Epidermal melanocyte (primary cell): Measurements from ENCODE around the gene CHMP6.
A peak's percentile ranks its signal among the peaks of the same experiment; 100 is the strongest.
"Not testable (repeated sequence)": the region's sequence is repeated elsewhere in the genome, so short reads cannot be mapped to it uniquely, and the experiment has no call there.

ENCODE experiments used
- DNase-seq: peaks from one replicate; pipeline ENCODE4 v3.0.0; 2011; ENCODE audit warnings: low spot score; ENCODE audit not compliant: insufficient read length

CHMP6 gene

DNA sequence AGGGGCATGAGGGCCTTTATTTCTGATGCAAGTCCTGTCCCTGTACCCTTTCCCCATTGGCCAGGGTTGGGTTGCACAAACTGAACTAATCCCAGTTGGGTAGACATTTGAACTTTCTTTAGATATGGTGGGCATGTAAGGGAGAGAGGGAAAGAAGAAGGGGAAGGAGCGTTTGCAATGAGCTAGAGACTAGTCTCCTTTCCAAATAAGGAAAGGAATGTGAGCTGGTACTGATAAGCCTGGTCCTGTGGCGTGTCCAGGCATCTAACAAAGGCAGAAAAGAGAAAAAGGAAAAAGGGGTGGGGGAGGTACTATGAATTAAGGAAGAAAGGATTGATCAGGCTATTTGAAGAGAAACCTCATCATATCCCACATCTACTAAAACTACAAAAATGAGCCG lies 20.3 kb downstream of the CHMP6 start:
- DNase-seq = peak; percentile 12

- DNase-seq = peak; percentile 10
Observed at GRCh38 chr17:81012574-81013447, 21.2 kb downstream of the CHMP6 start.

GRCh38 chr17:81013642-81014041 lies 22.0 kb downstream of the CHMP6 start:
- DNase-seq = no peak

- DNase-seq = no peak
Observed at GRCh38 chr17:81015136-81015535, 23.5 kb downstream of the CHMP6 start.

DNA sequence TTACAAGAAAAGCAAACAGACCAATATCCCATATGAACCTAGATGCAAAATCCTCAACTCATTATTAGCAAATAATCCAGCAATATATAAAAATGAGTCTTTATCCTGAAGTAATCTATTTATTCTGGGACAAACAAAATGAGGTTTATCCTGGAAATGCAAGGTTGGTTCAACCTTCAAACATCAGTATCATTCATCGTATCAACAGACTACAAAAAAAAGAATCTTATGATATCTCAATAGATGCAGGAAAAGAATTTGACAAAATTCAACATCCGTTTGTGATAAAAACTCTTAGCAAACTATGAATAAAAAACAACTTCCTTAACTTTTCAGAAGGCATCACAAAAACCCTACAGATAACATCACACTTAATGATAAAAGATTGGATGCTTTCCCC lies 24.9 kb downstream of the CHMP6 start:
- DNase-seq = no peak

DNA sequence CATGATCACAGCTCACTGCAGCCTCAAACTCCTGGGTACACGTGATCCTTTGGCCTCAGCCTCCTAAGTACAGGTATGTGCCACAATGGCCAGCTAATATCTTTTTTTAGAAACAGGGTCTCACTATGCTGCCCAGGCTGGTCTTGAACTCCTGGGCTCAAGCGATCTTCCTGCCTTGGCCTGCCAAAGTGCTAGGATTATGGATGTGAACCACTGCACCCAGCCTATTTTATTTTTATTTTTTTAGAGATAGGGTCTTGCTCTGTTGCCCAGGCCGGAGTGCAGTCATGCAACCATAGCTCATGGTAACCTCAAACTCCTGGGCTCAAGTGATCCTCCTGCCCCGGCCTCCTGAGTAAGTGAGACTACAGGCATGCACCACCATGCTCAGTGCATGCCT lies 25.7 kb downstream of the CHMP6 start:
- DNase-seq = not testable (repeated sequence)

GRCh38 chr17:81018044-81018802 lies 26.6 kb downstream of the CHMP6 start:
- peak; percentile 70 for DNase-seq

GRCh38 chr17:81019563-81020442 lies 28.2 kb downstream of the CHMP6 start:
- DNase-seq = peak; percentile 13

DNA sequence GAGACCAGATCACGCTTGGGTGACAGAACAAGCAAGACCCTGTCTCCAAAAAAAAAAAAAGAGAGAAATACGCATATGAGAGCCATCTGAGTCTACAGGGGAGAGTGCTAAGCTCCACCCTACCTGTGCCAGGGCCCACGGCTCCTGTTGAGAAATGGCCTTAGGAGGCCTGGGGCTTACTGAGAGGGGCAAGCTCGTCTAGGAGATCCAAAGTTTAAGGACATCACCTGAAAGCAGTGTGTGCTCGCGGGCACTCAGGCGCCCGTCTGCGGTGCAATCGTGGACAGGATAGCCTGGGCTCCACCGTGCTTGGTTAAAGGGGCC lies 28.8 kb downstream of the CHMP6 start:
- peak; percentile 6 for DNase-seq

DNA sequence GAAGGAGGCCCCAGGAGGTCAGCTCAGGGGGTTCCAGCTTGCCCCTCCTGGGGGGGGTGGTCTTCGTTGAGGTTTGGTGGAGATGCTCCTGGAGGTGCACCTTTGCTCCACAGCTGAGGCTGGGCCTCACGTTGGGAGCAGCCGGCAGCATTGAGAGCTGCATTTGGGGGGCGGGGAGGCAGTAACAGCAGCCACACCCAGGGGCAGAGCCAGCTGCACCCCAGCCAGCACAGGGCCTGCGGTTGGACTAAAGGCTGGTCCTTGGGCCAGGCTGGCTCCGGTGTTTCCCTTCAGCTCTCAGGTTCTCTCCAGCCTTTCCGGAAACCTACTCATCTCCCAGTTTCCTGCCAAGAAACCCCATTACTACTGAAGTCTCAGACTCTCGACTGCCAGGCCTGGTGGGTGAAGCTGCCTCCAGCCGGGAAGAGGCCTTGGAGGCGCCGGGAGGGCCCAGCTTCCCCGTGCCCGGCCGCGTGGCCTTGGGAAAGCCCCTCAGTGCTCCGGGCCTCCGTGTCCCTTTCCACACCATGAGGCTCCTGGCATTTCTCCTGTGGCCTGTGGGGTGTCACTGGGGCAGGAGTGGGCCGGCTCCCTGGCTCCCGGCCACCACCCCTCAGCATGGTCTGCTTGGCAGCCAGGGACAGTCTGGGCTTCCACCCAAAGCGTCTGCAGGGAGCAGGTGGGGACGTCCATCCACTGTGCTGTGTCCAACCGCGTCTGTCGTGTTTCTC lies 29.3 kb downstream of the CHMP6 start:
- DNase-seq = peak; percentile 16

- DNase-seq = no peak
Observed at GRCh38 chr17:81021531-81022343, 30.1 kb downstream of the CHMP6 start.

DNA sequence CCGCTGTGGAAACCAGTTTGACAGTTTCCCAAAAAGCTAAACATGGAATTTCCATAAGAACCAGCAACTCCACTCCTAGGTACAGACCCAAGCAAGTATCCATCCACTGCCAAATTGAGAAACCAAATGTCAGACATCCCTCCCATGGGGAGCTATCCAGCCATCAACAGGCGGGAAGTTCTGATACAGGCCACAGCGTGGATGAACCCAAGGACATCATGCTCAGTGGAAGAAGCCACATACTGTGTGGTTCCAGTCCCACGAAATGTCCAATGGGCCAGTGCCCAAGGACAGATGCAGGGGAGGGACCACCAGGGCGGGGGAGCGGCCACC lies 30.7 kb downstream of the CHMP6 start:
- DNase-seq = no peak

GRCh38 chr17:81025065-81025740 lies 33.6 kb downstream of the CHMP6 start:
- DNase-seq = no peak

DNA sequence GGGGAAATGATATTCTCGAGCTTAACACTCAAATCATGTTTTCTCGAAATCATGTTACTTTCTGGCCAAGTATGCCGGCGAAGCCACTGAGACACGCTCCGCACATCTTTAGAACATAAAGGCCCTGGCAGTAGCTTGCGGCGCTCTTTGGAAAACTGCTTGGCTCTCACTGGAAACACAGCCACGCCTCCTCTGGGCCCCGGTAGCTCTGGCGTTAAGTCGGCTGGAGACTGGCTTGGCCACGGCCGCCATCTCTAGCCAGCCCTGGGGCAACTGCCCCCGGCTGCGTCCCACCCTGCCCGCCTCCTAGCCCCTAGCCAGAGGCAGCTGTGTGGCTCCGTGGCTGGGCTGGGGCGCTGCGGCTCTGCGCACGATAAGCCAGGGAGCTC lies 34.1 kb downstream of the CHMP6 start:
- no peak for DNase-seq

GRCh38 chr17:81026266-81027036 lies 34.8 kb downstream of the CHMP6 start:
- DNase-seq = no peak

DNA sequence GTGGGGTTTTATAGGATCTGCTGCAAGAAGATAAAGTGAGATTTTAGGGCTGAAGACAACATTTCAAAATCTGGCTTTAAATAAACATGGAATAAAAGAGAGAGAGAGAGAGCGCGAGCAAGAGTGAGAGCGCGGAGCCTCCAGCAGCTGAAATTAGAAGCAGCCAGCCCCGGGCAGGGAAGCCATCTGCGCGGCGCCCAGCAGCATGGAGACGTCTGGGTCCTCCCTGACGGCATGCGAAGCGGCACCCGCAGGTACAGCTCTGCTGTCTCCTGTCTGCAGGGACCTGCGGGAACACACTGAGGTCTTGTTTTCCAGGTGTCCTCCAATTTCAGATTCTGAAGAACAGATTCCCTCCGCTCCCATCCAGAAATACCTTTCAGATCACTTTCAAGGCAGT lies 35.4 kb downstream of the CHMP6 start:
- no peak for DNase-seq

DNA sequence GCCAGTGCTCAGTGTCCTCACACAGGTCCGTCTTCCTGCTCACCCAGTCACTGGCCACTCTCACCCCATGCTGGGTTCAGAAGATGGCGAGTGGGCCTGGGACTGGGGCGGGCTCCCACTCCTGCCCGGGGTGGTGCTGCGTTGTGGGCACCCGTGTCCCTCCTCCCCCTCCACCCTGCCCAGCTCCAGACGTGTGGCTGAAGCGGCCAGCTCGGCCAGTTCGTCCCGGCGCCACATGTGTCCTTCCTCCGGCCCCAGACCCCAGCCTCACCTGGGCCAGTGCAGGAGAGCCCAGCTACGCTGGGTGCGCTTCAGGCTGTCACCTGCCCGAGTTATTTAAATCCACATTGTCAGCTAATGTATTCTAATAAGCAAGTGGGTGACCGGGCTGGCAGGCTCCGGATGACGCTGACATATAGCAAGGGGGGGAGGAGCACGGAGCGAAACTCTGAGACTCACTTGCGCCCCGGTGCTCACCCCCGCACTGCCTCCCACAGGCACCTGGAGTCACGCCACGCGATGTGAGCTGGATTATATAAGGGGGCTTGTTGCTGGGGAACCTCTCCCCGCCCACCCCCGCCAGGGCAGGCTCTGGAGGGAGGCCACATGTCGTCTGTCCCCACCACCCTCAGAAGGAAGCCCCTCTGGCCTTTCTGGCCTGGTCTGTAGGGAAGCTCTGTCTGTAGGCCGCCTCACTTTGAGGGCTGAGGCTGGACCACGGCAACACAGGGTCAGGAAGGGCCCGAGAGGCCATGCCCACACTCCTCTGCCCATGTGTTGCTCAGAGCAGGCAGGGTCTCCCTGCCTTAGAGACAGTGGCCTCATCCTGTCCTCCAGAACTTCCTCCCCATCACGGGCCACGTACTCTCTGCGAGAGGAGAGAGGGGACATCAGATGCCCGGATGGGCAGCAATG lies 36.2 kb downstream of the CHMP6 start:
- no peak for DNase-seq

DNA sequence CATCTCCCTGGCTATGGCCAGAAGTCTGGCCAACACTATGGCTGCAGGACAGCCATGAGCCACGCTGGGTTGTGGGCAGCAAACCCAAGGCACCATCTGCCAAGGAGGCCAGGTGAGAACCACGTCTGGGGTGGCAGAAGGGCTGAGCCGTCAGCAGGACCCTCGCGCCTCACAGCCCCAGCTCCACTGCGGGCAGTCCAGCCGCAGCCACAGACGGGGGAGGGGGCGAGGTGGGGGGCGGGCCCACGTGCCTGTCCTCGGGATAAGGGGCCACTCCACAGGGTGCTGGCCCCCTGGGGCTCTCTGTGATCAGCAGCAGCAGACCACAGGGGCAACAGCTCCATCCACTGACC lies 36.8 kb downstream of the CHMP6 start:
- no peak for DNase-seq
